Measurements from ENCODE around the gene SLC35D2.

The SLC35D2 gene

DNA sequence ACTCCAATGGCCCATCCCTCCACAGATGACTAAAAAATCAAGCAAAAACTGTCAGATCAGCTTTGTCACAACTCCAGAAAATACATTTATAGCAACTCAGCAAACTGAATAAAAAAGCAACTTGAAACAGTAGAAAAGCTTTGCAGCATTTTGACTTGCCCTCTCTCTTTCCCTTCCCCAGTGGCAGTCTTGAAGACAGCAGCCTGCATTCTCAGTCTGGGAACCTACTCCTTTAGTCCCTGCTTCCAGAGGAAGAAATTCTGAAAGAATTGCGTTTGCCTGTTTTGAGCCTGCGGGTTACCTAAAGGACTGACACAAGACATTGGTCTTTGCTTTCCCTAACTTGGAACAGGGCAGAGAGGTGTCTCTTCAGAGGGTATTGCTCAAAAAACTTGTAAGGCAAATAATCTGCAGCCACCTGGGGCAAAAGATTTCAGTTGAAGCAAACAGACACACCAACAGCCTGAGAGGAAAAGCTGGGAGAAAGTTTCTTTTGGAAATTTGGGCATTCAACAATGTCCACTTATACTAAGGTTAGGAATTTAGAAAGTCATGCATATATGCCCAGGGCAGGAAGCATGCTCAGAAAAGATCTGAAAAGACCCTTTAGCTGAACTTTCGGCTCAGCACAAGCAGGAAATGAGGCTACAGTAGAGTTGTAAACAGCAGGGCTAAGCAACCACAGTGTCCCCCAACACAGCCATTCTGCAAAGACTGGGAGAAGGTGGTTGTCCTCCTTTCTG, 15.2 kb upstream of the SLC35D2 start:
- Histone ChIP-seq H3K9me3 (ENCODE audit: control insufficient read depth, low read length) (no peaks in the 10 kb centered on the region), H3K4me1 (ENCODE audit: control insufficient read depth, insufficient read depth, low read length, poor library complexity, severe bottlenecking) (no peaks in the 10 kb centered on the region), H3K27ac (ENCODE audit: low read depth, low read length, severe bottlenecking) (peak overlapping the region; percentile 75), H3K4me3 (ENCODE audit: extremely low read depth, insufficient read depth, low read length, poor library complexity, severe bottlenecking) (no peak overlapping the region), H3K36me3 (ENCODE audit: control insufficient read depth, insufficient read depth, low read length) (peaks cover 24% of the 10 kb centered on the region)
- 77 to 87% methylated on average over 3 of the region's 3 CpGs for WGBS, 2 experiments (ENCODE audit: insufficient coverage in 2 of 2)

DNA sequence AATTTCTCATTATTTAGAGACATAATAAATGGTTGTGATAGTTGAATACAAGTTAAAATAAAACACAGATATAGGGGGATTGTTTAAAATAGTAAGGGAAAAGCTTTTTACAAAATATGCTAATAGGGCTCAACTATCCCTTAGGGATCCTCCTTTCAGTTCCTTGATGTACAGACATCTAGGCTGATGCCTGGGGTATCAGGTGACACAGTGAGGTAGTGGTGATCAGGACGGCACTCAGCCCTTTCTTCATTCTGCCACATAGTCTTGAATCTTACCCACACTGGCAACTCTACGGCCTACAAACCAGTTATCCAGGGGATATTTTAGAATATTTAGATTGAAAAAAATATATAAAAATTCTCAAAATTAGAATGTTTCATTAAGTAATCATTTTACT, 12.5 kb upstream of the SLC35D2 start:
- Histone ChIP-seq H3K36me3 (ENCODE audit: control insufficient read depth, insufficient read depth, low read length) (peaks cover 47% of the 10 kb centered on the region), H3K4me1 (ENCODE audit: control insufficient read depth, insufficient read depth, low read length, poor library complexity, severe bottlenecking) (no peaks in the 10 kb centered on the region), H3K27ac (ENCODE audit: low read depth, low read length, severe bottlenecking) (no peak overlapping the region), H3K9me3 (ENCODE audit: control insufficient read depth, low read length) (no peaks in the 10 kb centered on the region), H3K4me3 (ENCODE audit: extremely low read depth, insufficient read depth, low read length, poor library complexity, severe bottlenecking) (no peak overlapping the region)
- WGBS, 2 experiments (ENCODE audit: insufficient coverage in 2 of 2), result no CpG with 5 or more reads among the region's 2 CpGs

DNA sequence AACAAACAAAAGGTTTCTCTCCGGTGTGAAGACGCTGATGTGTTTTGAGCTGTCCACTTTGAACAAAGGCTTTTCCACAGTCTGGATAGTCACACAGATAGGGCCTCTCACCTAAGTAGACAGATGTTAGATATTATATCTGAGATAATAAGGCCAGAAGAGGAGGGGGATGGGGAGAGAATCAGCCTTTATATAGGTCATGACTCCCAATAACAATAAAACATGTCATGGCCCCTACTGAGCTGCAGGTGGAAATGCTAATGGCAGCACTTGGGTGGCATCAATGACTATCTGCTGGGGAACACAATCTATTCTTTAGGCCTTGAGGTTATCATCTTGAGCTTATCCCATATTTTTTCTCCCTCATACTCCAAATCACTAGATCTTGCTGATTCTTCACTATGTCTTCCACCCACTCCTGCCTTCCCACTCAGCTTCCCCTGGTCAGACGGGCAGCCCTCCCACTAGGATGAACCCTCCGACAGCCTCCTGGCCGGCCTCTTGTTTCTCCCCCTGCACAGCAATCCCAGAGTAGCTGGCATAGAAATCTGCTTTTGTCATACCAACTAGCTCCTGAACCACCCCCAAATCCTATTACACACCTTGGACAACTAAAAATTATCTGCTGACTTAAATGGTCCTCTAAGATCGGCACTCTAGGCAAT, 11.5 kb upstream of the SLC35D2 start:
- Histone ChIP-seq H3K27ac (ENCODE audit: low read depth, low read length, severe bottlenecking) (no peak overlapping the region), H3K4me1 (ENCODE audit: control insufficient read depth, insufficient read depth, low read length, poor library complexity, severe bottlenecking) (no peaks in the 10 kb centered on the region), H3K9me3 (ENCODE audit: control insufficient read depth, low read length) (no peaks in the 10 kb centered on the region), H3K4me3 (ENCODE audit: extremely low read depth, insufficient read depth, low read length, poor library complexity, severe bottlenecking) (no peak overlapping the region), H3K36me3 (ENCODE audit: control insufficient read depth, insufficient read depth, low read length) (peaks cover 55% of the 10 kb centered on the region)
- whole genome bisulfite sequencing, 2 experiments (ENCODE audit: insufficient coverage in 2 of 2), result 90 to 96% methylated on average over 6 of the region's 6 CpGs

DNA sequence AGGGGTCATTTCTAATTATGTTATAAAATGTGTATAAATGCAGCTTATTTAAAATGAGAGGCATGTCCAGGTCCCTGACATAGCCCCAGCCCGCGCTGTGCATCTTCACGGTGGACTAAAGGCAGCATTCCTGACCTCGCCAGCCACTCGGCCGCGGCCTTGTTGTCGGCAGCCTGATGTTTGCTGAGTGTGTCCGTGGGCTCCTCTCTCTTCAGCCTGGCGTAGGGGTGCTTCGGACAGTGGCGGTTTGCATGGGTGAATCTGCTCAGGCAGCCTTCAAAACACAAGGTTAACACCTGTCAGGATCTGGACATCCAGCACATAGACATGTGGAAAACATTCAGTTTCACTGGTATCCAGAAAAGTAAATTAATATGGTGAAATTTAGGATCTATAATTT, 8.8 kb upstream of the SLC35D2 start:
- Histone ChIP-seq H3K4me1 (ENCODE audit: control insufficient read depth, insufficient read depth, low read length, poor library complexity, severe bottlenecking) (no peaks in the 10 kb centered on the region), H3K36me3 (ENCODE audit: control insufficient read depth, insufficient read depth, low read length) (peaks cover 72% of the 10 kb centered on the region), H3K27ac (ENCODE audit: low read depth, low read length, severe bottlenecking) (no peak overlapping the region), H3K4me3 (ENCODE audit: extremely low read depth, insufficient read depth, low read length, poor library complexity, severe bottlenecking) (no peak overlapping the region), H3K9me3 (ENCODE audit: control insufficient read depth, low read length) (no peaks in the 10 kb centered on the region)
- 97 to 98% methylated on average over 12 of the region's 12 CpGs for WGBS, 2 experiments (ENCODE audit: insufficient coverage in 2 of 2)

DNA sequence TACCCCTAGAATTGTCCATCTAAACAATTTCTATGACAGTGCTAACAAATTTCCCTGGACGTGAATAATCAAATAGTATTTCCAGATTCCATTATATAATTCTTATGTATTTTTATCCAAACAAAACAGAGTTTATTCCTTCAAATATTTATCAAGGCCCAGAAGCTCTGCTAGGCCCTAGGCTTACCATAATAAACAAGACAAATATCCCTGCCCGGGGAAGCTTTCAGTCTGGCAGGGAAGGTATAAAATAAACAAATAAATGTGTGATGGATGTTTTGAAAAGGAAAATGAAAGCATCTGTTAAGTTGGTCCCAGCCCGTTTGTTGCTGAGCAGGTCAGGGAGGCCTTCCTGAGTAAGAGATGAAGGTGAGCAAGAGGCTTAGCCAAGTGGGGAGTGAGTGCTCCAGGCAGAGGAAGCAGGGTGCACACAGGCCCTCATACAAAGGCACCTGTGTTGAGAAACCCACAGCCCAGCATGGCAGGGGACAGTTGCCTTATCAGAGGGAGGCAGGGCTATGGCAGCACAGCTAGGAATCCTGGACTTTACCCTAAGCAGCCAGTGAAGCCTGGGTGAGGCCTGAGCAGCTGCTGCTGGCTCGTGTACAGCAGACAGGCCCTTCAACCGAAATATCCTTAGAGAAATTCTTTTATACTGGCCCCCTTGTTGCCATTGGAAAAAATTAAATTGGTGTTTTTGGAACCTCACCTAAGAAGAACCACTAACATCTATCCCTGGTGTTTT, 7.7 kb upstream of the SLC35D2 start:
- H3K9me3 ChIP-seq (ENCODE audit: control insufficient read depth, low read length), result no peaks in the 10 kb centered on the region
- 92 to 96% methylated on average over 1 to 2 of the region's 5 CpGs for WGBS, 2 experiments (ENCODE audit: insufficient coverage in 2 of 2)
- H3K4me3 ChIP-seq (ENCODE audit: extremely low read depth, insufficient read depth, low read length, poor library complexity, severe bottlenecking), result no peak overlapping the region
- H3K36me3 ChIP-seq (ENCODE audit: control insufficient read depth, insufficient read depth, low read length), result peaks cover 75% of the 10 kb centered on the region
- no peak overlapping the region for H3K27ac ChIP-seq (ENCODE audit: low read depth, low read length, severe bottlenecking)
- no peaks in the 10 kb centered on the region for H3K4me1 ChIP-seq (ENCODE audit: control insufficient read depth, insufficient read depth, low read length, poor library complexity, severe bottlenecking)

DNA sequence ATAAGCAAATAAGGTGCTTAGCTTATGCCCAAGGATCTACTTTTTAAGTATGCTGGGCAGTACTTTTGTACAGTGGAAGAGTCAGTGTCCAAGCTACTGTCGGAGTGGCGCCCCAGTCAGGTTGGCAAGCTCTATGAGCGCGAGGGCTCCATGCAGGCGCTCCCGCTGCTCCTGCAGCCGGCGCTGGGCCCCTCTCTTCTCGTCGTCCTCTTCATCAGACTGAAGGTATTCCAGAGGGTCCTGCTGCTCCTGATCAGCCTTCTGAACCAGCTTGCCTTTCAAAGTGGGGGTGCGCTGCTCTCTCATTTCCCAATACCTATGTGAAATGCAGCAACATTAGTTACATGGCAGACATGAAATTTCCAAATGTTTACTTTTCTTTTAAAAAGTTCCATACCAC, 4.6 kb upstream of the SLC35D2 start:
- Histone ChIP-seq H3K4me3 (ENCODE audit: extremely low read depth, insufficient read depth, low read length, poor library complexity, severe bottlenecking) (no peak overlapping the region), H3K9me3 (ENCODE audit: control insufficient read depth, low read length) (no peaks in the 10 kb centered on the region), H3K36me3 (ENCODE audit: control insufficient read depth, insufficient read depth, low read length) (peaks cover 61% of the 10 kb centered on the region), H3K27ac (ENCODE audit: low read depth, low read length, severe bottlenecking) (no peak overlapping the region), H3K4me1 (ENCODE audit: control insufficient read depth, insufficient read depth, low read length, poor library complexity, severe bottlenecking) (peaks cover 3% of the 10 kb centered on the region)
- WGBS, 2 experiments (ENCODE audit: insufficient coverage in 2 of 2), result 91 to 97% methylated on average over 10 of the region's 11 CpGs

DNA sequence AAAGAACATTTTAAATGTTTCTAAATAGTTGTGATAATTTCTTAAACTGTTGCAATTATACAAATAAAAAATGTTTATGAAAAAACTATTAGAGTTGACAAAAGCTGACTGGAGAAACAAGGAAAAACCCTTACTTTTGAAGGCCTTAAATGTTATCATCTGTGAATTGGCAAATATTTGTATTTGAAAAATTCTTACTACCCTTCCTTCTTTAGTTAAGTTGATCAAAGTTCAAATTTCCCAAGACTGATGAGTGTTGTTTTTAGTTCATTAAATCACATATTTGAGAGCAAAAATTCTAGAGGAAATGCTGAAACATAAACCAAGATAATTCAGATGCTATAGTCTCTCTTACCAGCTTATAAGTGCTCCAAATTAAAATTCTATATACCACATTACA, 2.6 kb upstream of the SLC35D2 start:
- H3K9me3 ChIP-seq (ENCODE audit: control insufficient read depth, low read length), result no peaks in the 10 kb centered on the region
- no peak overlapping the region for H3K4me3 ChIP-seq (ENCODE audit: extremely low read depth, insufficient read depth, low read length, poor library complexity, severe bottlenecking)
- no peak overlapping the region for H3K27ac ChIP-seq (ENCODE audit: low read depth, low read length, severe bottlenecking)
- H3K36me3 ChIP-seq (ENCODE audit: control insufficient read depth, insufficient read depth, low read length), result peaks cover 47% of the 10 kb centered on the region
- H3K4me1 ChIP-seq (ENCODE audit: control insufficient read depth, insufficient read depth, low read length, poor library complexity, severe bottlenecking), result peaks cover 13% of the 10 kb centered on the region

DNA sequence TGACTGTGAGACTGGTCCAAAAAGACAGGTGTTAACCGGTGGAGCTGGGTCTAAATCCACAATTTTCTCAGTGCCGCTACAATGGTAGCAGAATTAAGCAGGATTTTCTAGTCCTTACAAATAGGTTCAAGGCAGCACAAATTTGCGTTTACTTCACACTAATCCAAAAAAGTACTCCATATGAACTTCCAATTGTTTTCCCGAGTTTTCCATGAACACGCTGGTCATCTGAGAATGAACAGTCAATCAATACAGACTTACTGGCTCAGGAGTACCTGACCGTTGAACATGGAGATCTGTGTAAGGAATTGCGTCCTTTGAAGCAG, 709 bp downstream of the SLC35D2 start:
- no peak overlapping the region for H3K27ac ChIP-seq (ENCODE audit: low read depth, low read length, severe bottlenecking)
- WGBS, 2 experiments (ENCODE audit: insufficient coverage in 2 of 2), result 32 to 41% methylated on average over 5 to 7 of the region's 7 CpGs

DNA sequence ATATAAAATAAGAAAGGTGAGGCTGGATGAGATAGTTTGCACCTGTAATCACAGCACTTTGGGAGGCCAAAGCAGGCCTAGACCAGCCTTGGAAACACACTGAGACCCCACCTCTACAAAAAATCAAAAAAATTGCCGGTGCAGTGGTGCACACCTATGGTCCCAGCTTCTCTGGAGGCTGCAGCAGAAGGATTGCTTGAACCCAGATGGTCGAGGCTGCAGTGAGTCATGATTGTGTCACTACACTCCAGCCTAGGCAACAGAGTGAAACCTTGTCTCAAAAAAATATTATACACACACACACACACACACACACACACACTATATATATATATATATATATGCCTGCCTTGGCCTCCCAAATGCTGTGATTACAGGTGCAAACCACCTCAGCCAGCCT, 1.3 kb downstream of the SLC35D2 start:
- WGBS, 2 experiments (ENCODE audit: insufficient coverage in 2 of 2), result 60 to 80% methylated on average over 1 of the region's 2 CpGs
- Histone ChIP-seq H3K4me1 (ENCODE audit: control insufficient read depth, insufficient read depth, low read length, poor library complexity, severe bottlenecking) (peaks cover 23% of the 10 kb centered on the region), H3K36me3 (ENCODE audit: control insufficient read depth, insufficient read depth, low read length) (peaks cover 16% of the 10 kb centered on the region), H3K9me3 (ENCODE audit: control insufficient read depth, low read length) (no peaks in the 10 kb centered on the region), H3K4me3 (ENCODE audit: extremely low read depth, insufficient read depth, low read length, poor library complexity, severe bottlenecking) (peak overlapping the region; percentile 54), H3K27ac (ENCODE audit: low read depth, low read length, severe bottlenecking) (no peak overlapping the region)

More for the DNA sequence above, 709 bp downstream of the SLC35D2 start:
- Histone ChIP-seq H3K4me1 (ENCODE audit: control insufficient read depth, insufficient read depth, low read length, poor library complexity, severe bottlenecking) (peaks cover 17% of the 10 kb centered on the region), H3K9me3 (ENCODE audit: control insufficient read depth, low read length) (no peaks in the 10 kb centered on the region), H3K36me3 (ENCODE audit: control insufficient read depth, insufficient read depth, low read length) (peaks cover 20% of the 10 kb centered on the region), H3K4me3 (ENCODE audit: extremely low read depth, insufficient read depth, low read length, poor library complexity, severe bottlenecking) (peak overlapping the region; percentile 54)

DNA sequence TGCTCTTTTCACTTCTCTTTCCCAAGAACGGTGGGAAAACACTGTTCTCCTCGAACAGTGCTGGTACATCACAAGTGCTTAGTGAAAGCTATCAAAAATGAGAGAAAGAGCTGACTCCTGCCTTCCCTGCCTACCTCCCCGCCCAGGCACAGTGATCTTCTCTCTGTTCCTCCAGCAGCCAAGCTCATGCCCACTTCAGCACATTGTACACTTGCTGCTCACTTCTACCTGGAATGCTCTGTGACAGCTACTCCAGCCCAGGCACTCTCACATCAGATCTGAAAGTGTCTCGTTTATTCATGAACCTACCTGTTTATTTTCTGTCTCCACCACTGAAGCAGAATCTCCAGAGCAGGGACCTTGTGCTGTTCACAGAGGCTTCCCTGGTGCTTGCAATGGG, 1.8 kb downstream of the SLC35D2 start:
- Histone ChIP-seq H3K36me3 (ENCODE audit: control insufficient read depth, insufficient read depth, low read length) (peaks cover 12% of the 10 kb centered on the region), H3K4me3 (ENCODE audit: extremely low read depth, insufficient read depth, low read length, poor library complexity, severe bottlenecking) (no peak overlapping the region), H3K4me1 (ENCODE audit: control insufficient read depth, insufficient read depth, low read length, poor library complexity, severe bottlenecking) (peaks cover 24% of the 10 kb centered on the region), H3K9me3 (ENCODE audit: control insufficient read depth, low read length) (no peaks in the 10 kb centered on the region), H3K27ac (ENCODE audit: low read depth, low read length, severe bottlenecking) (no peak overlapping the region)
- WGBS, 2 experiments (ENCODE audit: insufficient coverage in 2 of 2), result 91 to 93% methylated on average over 3 to 4 of the region's 4 CpGs

DNA sequence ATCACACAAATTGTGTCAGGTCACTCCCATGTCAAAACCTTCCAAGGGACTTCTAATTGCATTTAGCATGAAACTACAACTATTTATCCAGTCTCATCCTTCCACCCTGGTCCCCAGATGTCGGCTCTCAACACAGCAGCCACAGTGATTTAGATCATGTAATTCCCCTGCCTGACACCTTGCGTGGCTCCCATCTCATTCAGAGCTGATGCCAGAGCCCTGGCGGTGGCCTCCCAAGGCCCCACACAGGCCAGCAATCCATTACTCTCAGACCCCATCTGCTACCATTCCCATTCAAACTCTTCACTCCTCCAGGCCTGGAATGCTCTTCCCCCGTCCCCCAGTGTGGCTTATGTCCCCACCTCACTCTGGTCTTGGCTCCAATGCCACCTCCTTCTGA, 2.4 kb downstream of the SLC35D2 start:
- WGBS, 2 experiments (ENCODE audit: insufficient coverage in 2 of 2), result 90% methylated on average over 4 of the region's 4 CpGs

More for the DNA sequence above, 2.4 kb downstream of the SLC35D2 start:
- Histone ChIP-seq H3K9me3 (ENCODE audit: control insufficient read depth, low read length) (no peaks in the 10 kb centered on the region), H3K4me1 (ENCODE audit: control insufficient read depth, insufficient read depth, low read length, poor library complexity, severe bottlenecking) (peaks cover 24% of the 10 kb centered on the region), H3K27ac (ENCODE audit: low read depth, low read length, severe bottlenecking) (no peak overlapping the region), H3K36me3 (ENCODE audit: control insufficient read depth, insufficient read depth, low read length) (peaks cover 9% of the 10 kb centered on the region), H3K4me3 (ENCODE audit: extremely low read depth, insufficient read depth, low read length, poor library complexity, severe bottlenecking) (no peak overlapping the region)

Measured in mesodermal cell (in vitro differentiated cells).